ENCODE results near the gene PLB1.

PLB1 gene, protein sequence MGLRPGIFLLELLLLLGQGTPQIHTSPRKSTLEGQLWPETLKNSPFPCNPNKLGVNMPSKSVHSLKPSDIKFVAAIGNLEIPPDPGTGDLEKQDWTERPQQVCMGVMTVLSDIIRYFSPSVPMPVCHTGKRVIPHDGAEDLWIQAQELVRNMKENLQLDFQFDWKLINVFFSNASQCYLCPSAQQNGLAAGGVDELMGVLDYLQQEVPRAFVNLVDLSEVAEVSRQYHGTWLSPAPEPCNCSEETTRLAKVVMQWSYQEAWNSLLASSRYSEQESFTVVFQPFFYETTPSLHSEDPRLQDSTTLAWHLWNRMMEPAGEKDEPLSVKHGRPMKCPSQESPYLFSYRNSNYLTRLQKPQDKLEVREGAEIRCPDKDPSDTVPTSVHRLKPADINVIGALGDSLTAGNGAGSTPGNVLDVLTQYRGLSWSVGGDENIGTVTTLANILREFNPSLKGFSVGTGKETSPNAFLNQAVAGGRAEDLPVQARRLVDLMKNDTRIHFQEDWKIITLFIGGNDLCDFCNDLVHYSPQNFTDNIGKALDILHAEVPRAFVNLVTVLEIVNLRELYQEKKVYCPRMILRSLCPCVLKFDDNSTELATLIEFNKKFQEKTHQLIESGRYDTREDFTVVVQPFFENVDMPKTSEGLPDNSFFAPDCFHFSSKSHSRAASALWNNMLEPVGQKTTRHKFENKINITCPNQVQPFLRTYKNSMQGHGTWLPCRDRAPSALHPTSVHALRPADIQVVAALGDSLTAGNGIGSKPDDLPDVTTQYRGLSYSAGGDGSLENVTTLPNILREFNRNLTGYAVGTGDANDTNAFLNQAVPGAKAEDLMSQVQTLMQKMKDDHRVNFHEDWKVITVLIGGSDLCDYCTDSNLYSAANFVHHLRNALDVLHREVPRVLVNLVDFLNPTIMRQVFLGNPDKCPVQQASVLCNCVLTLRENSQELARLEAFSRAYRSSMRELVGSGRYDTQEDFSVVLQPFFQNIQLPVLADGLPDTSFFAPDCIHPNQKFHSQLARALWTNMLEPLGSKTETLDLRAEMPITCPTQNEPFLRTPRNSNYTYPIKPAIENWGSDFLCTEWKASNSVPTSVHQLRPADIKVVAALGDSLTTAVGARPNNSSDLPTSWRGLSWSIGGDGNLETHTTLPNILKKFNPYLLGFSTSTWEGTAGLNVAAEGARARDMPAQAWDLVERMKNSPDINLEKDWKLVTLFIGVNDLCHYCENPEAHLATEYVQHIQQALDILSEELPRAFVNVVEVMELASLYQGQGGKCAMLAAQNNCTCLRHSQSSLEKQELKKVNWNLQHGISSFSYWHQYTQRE (N-terminal part only)

DNA sequence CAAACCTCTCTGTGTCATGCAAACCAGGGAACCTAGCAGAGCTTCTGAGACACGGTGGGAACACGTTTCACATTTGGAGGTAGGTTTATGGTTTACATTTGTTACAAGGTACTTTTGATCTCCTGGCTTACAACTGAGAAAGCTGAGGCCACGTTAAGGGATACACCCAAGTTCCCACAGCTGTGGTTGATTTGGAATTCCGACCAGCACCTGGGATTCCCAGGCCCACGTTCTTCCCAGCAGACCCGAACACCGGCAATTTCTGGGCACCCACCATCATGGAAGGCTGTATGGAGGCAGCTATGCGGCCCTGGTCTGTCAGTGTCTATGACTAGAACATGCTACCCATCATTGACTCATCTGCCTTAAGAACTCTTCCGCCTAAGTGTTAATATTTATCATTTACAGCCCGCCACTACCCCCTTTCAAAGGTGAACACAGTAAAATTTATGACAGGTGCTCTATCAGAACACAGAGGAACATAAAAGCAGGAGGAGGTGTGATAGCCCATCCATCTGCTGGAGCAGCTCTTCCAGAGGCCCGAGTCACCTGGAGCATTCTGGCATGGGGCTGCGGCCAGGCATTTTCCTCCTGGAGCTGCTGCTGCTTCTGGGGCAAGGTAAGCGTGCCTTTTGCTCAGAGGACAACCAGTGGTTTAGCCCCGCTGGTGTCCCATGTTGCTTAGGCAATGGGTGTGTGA lies at the start of gene PLB1:
Gene PLB1 (plus strand): TSS at position 510 of the 700 bp plus-strand sequence. CDS start 55 bp downstream, at position 565.
- no peaks in the 10 kb centered on the region for H3K4me1 ChIP-seq (ENCODE audit: control insufficient read depth, insufficient read depth, low read length)
- H3K36me3 ChIP-seq (ENCODE audit: control insufficient read depth, insufficient read depth, low read length), result no peaks in the 10 kb centered on the region
- H3K27ac ChIP-seq (ENCODE audit: low read depth, low read length), result no peak within 1 kb of the TSS
- H3K4me3 ChIP-seq (ENCODE audit: low read depth, low read length), result no peak within 1 kb of the TSS
- H3K27me3 ChIP-seq (ENCODE audit: control insufficient read depth, insufficient read depth, low read length), result no peaks in the 10 kb centered on the region
- no peaks in the 10 kb centered on the region for H3K9me3 ChIP-seq (ENCODE audit: control insufficient read depth, insufficient read depth, low read length)
- H3K9ac ChIP-seq (ENCODE audit: low read depth, low read length), result no peak within 1 kb of the TSS

DNA sequence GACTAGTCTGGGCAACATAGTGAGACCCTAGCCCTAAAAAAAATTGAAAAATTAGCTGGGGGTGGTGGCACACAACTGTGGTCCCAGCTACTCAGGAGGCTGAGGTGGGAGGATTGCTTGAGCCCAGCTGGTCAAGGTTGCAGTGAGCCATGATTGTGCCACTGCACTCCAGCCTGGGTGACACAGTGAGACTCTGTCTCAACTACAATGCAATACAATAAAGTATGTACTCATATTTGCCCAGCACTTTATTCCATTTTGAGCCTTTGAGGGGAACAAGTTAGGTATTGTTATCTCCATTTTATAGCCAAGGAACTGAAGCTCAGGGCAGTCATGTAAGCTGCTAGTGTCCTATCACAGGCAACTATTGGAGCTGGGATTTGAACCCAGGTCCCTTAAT lies 49.3 kb upstream of the PLB1 start:
- Histone ChIP-seq H3K9me3 (ENCODE audit: control insufficient read depth, insufficient read depth, low read length) (no peaks in the 10 kb centered on the region), H3K4me3 (ENCODE audit: low read depth, low read length) (no peak overlapping the region), H3K4me1 (ENCODE audit: control insufficient read depth, insufficient read depth, low read length) (no peaks in the 10 kb centered on the region), H3K27ac (ENCODE audit: low read depth, low read length) (no peak overlapping the region), H3K9ac (ENCODE audit: low read depth, low read length) (no peak overlapping the region), H3K36me3 (ENCODE audit: control insufficient read depth, insufficient read depth, low read length) (no peaks in the 10 kb centered on the region), H3K27me3 (ENCODE audit: control insufficient read depth, insufficient read depth, low read length) (no peaks in the 10 kb centered on the region)

DNA sequence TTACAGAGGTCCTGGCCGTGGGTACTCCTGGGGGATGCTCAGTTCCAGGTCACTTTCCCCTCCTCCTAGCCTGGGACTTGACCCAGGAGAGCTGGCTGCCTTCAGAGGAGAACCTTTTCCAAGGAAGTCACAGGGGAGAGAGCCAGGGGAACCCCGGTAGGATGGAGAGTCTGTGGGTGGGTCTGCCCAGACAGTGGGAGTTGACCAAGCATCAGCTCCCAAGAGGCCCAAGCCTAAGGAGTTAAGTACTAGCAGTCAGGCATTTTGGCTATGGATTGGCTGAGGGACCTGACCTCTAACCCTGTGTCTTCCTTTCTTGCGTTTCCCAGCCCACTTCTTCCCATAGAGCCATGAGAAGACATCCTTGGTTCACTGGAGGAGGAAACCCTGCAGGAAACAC lies 48.8 kb upstream of the PLB1 start:
- Histone ChIP-seq H3K4me3 (ENCODE audit: low read depth, low read length) (no peak overlapping the region), H3K4me1 (ENCODE audit: control insufficient read depth, insufficient read depth, low read length) (no peaks in the 10 kb centered on the region), H3K27ac (ENCODE audit: low read depth, low read length) (no peak overlapping the region), H3K36me3 (ENCODE audit: control insufficient read depth, insufficient read depth, low read length) (no peaks in the 10 kb centered on the region), H3K9ac (ENCODE audit: low read depth, low read length) (no peak overlapping the region), H3K27me3 (ENCODE audit: control insufficient read depth, insufficient read depth, low read length) (no peaks in the 10 kb centered on the region), H3K9me3 (ENCODE audit: control insufficient read depth, insufficient read depth, low read length) (no peaks in the 10 kb centered on the region)

GRCh38 chr2:28447943-28448792 lies 47.7 kb upstream of the PLB1 start:
- H3K9ac ChIP-seq (ENCODE audit: low read depth, low read length), result no peak overlapping the region
- H3K36me3 ChIP-seq (ENCODE audit: control insufficient read depth, insufficient read depth, low read length), result no peaks in the 10 kb centered on the region
- H3K4me3 ChIP-seq (ENCODE audit: low read depth, low read length), result no peak overlapping the region
- H3K27ac ChIP-seq (ENCODE audit: low read depth, low read length), result no peak overlapping the region
- H3K27me3 ChIP-seq (ENCODE audit: control insufficient read depth, insufficient read depth, low read length), result no peaks in the 10 kb centered on the region
- no peaks in the 10 kb centered on the region for H3K9me3 ChIP-seq (ENCODE audit: control insufficient read depth, insufficient read depth, low read length)
- H3K4me1 ChIP-seq (ENCODE audit: control insufficient read depth, insufficient read depth, low read length), result no peaks in the 10 kb centered on the region

DNA sequence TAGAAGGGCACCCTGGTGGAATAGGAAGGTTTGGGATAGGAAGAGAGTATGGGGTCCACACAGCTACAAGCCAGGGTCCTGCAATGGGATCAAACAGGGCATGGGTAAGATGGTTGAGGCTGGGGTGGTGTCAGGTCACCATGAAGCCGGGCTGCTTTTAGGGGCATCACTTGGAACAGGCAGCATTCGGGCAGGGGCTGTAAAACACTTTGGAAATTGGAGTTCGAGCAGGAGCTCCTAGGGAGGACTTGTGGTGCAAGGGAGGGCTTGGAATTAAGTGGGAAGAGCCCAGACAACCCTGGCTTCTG lies 47.1 kb upstream of the PLB1 start:
- Histone ChIP-seq H3K4me1 (ENCODE audit: control insufficient read depth, insufficient read depth, low read length) (no peaks in the 10 kb centered on the region), H3K27ac (ENCODE audit: low read depth, low read length) (no peak overlapping the region), H3K9me3 (ENCODE audit: control insufficient read depth, insufficient read depth, low read length) (no peaks in the 10 kb centered on the region), H3K9ac (ENCODE audit: low read depth, low read length) (no peak overlapping the region), H3K27me3 (ENCODE audit: control insufficient read depth, insufficient read depth, low read length) (no peaks in the 10 kb centered on the region), H3K4me3 (ENCODE audit: low read depth, low read length) (no peak overlapping the region), H3K36me3 (ENCODE audit: control insufficient read depth, insufficient read depth, low read length) (no peaks in the 10 kb centered on the region)

DNA sequence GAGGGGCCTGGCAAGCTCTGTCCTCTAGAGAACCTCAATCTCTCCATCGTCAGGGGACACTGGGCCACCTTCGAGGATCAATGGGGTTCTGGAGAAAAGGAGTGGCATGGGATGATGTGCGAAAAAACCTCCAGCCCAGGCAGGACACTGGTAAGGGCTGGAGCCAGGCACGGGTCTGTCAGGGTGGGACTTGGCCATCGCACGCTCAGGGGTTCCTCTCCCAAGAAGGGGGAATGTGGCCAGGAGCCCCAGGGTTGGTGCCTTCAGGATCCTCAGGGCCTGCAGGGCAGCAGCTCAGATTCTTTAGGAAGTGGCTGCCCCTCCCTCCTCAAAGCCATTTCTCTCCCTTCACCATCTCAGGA lies 46.8 kb upstream of the PLB1 start:
- H3K4me3 ChIP-seq (ENCODE audit: low read depth, low read length), result no peak overlapping the region
- H3K36me3 ChIP-seq (ENCODE audit: control insufficient read depth, insufficient read depth, low read length), result no peaks in the 10 kb centered on the region
- no peaks in the 10 kb centered on the region for H3K9me3 ChIP-seq (ENCODE audit: control insufficient read depth, insufficient read depth, low read length)
- no peak overlapping the region for H3K9ac ChIP-seq (ENCODE audit: low read depth, low read length)
- no peaks in the 10 kb centered on the region for H3K4me1 ChIP-seq (ENCODE audit: control insufficient read depth, insufficient read depth, low read length)
- H3K27ac ChIP-seq (ENCODE audit: low read depth, low read length), result no peak overlapping the region
- no peaks in the 10 kb centered on the region for H3K27me3 ChIP-seq (ENCODE audit: control insufficient read depth, insufficient read depth, low read length)

- Histone ChIP-seq H3K27me3 (ENCODE audit: control insufficient read depth, insufficient read depth, low read length) (no peaks in the 10 kb centered on the region), H3K27ac (ENCODE audit: low read depth, low read length) (no peak overlapping the region), H3K9ac (ENCODE audit: low read depth, low read length) (no peak overlapping the region), H3K9me3 (ENCODE audit: control insufficient read depth, insufficient read depth, low read length) (no peaks in the 10 kb centered on the region), H3K36me3 (ENCODE audit: control insufficient read depth, insufficient read depth, low read length) (no peaks in the 10 kb centered on the region), H3K4me3 (ENCODE audit: low read depth, low read length) (no peak overlapping the region), H3K4me1 (ENCODE audit: control insufficient read depth, insufficient read depth, low read length) (no peaks in the 10 kb centered on the region)
Observed at GRCh38 chr2:28449488-28450395, 46.1 kb upstream of the PLB1 start.

- Histone ChIP-seq H3K27ac (ENCODE audit: low read depth, low read length) (no peak overlapping the region), H3K27me3 (ENCODE audit: control insufficient read depth, insufficient read depth, low read length) (no peaks in the 10 kb centered on the region), H3K4me3 (ENCODE audit: low read depth, low read length) (no peak overlapping the region), H3K36me3 (ENCODE audit: control insufficient read depth, insufficient read depth, low read length) (no peaks in the 10 kb centered on the region), H3K9ac (ENCODE audit: low read depth, low read length) (no peak overlapping the region), H3K9me3 (ENCODE audit: control insufficient read depth, insufficient read depth, low read length) (no peaks in the 10 kb centered on the region), H3K4me1 (ENCODE audit: control insufficient read depth, insufficient read depth, low read length) (no peaks in the 10 kb centered on the region)
Observed at GRCh38 chr2:28450901-28451565, 44.8 kb upstream of the PLB1 start.

All from HUES48 (cell line).